ENCODE measurements around the gene CSTF2.

The CSTF2 gene

DNA sequence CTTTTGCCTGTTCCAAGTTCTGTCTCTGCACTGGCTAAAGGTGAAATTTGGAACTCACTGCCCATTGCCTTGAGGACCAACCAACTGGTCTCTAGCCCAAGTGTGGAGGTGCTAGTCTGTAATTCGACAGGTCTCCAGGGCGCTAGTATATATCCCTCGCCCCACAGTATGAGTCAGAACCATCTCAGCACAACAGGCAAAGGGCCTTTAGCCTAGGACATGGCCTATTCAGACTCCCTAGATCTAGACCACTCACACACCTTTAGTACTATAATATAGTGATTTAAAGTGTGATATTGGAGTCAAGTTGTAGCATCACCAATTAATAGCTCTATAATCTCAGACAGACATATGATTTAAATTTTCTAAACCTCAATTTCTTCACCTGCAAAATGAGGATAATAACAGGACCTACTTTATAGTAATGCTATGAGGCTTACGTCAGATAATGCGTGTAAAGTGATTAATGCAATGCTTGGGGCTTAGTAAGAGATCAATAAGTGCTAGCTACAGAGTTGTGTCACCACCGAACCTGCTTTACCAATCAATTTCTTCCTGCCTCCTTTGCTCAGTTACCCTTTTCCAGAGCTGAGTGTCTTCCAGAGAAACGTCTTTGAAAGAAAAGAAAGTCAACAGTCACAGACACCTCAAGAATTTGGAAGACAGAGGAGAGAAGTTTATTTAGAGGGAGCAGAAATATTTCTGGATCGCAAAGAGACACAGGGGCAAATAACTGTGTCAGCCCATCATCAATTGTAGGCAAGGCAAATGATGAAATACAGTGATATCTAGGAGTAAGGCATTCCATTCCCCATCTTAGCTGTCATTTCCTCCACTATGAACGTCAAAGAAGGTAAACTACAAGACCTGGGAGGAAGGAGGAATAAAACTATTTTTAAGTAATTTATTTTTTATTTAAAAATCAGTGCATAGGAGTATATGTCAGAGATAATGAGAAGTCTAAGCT is 51.7 kb downstream of the CSTF2 start:
- no peak for DNase-seq

GRCh38 chrX:100874325-100874724 is 54.1 kb downstream of the CSTF2 start, which contains the start of gene NOX1:
Gene NOX1 (minus strand): TSS chrX:100874359. CDS start chrX:100874139, 220 bp downstream.
- no peak for DNase-seq

GRCh38 chrX:100880368-100880767 is 60.2 kb downstream of the CSTF2 start:
- no peak for DNase-seq

GRCh38 chrX:100883654-100884053 is 63.5 kb downstream of the CSTF2 start:
- DNase-seq: no peak
